Uterus (tissue), 2 donors: ENCODE data around the gene ERLEC1.

ENCODE experiments used
- CTCF ChIP-seq, 4 experiments: fragments of 200-600 bp in 2 of 4; fragments of 450-650 bp in 2 of 4; sonication (generic) in 2 of 4; IDR thresholded peaks; one replicate each; pipeline ENCODE4 v1.5.1; 2016 to 2019; ENCODE audit warnings: antibody characterized with exemption in 4 of 4, mild to moderate bottlenecking in 2 of 4, moderate library complexity in 1 of 4
- POLR2A ChIP-seq, 2 donors: fragments of 450-650 bp; IDR thresholded peaks; one replicate each; pipeline ENCODE4 v1.6.1; 2016; ENCODE audit warnings: antibody characterized with exemption in 2 of 2, mild to moderate bottlenecking in 1 of 2, moderate library complexity in 1 of 2

GRCh38 chr2:53861824-53862223 lies 75.0 kb downstream of the ERLEC1 start:
- no peak for TF ChIP-seq CTCF (IDR thresholded peaks at IDR 0.05)
- TF ChIP-seq POLR2A (IDR thresholded peaks at IDR 0.05) = no peak
